K562 (cell line): ENCODE measurements around the gene FOXD2. TPM values are rescaled to one million over a fixed set of nuclear protein-coding genes. Genes with fewer than 3 reads are reported as not detected.
A peak's percentile ranks its signal among the peaks of the same experiment; 100 is the strongest.

Experiments used
- ATAC-seq: fragments of 200-7000 bp; cut with Tn5 transposase; 3 replicates; pipeline ENCODE4 v1.9.1; 2020; ENCODE audit warnings: moderate library complexity
- BruUV-seq: library from RNA; stranded (reverse); fragments of 400-500 nt; replicated peaks from 2 replicates; lab custom pipeline; 2021; lab: Mats Ljungman, UMichigan
- CTCF ChIA-PET: fragments of 300-600 bp; formaldehyde crosslinking; extraction: SDS; loops from one replicate; lab custom pipeline; 2021; ENCODE audit warnings: low intra/inter-chr PET ratio; lab: Yijun Ruan, JAX
- POLR2A ChIA-PET: fragments of 300-600, 350-650 bp; sonication (Branson Sonifier 250); formaldehyde crosslinking; extraction: SDS; loops from one replicate; lab custom pipeline; 2021; ENCODE audit warnings: antibody characterized with exemption, inconsistent platforms; lab: Yijun Ruan, JAX
- DNase-seq, 4 experiments: peaks; one replicate each; pipeline versions ENCODE4 v3.0.0 to v3.0.0-alpha.2; 2011 to 2018; ENCODE audit warnings: low spot score in 3 of 4, mixed read lengths in 3 of 4; ENCODE audit errors: extremely low read depth in 1 of 4
- FAIRE-seq: peaks from 2 replicates; lab custom pipeline; 2011; peaks lifted over from hg19 to GRCh38; lab: Jason Lieb, UNC
- H2AFZ ChIP-seq: 2 replicates; pipeline ENCODE4 v1.6.0; 2011; ENCODE audit warnings: low read depth, low read length, control low read depth, inconsistent platforms
- H3K27ac ChIP-seq: fragments of 200-600 bp; 3 replicates; pipeline ENCODE4 v1.8.0; 2011; ENCODE audit warnings: low read depth, mild to moderate bottlenecking, control low read depth, inconsistent platforms, low read length, moderate library complexity, mixed read lengths; ENCODE audit errors: extremely low read depth
- H3K27me3 ChIP-seq, 2 experiments: fragments of 300-600 bp in 1 of 2; 2 replicates in 1 of 2; 3 replicates in 1 of 2; pipeline versions ENCODE4 v1.6.0 to v1.8.0; 2011; ENCODE audit warnings: inconsistent platforms in 2 of 2, low read length in 2 of 2, mild to moderate bottlenecking in 1 of 2, mixed read lengths in 1 of 2, moderate library complexity in 1 of 2; ENCODE audit not compliant: control insufficient read depth in 2 of 2, insufficient read depth in 2 of 2
- H3K36me3 ChIP-seq: fragments of 300-600 bp; 3 replicates; pipeline ENCODE4 v1.8.0; 2011; ENCODE audit warnings: mild to moderate bottlenecking, low read length, inconsistent platforms; ENCODE audit not compliant: control insufficient read depth, insufficient read depth
- H3K4me1 ChIP-seq, 2 experiments: fragments of 200-600 bp in 1 of 2; replicated peaks in 1 of 2; 2 replicates in 1 of 2; 3 replicates in 1 of 2; pipeline versions ENCODE4 v1.5.1 to v1.8.0; 2011; ENCODE audit warnings: inconsistent platforms in 2 of 2, low read length in 2 of 2, mild to moderate bottlenecking in 1 of 2, mixed read lengths in 1 of 2, moderate library complexity in 1 of 2; ENCODE audit not compliant: control insufficient read depth in 2 of 2, insufficient read depth in 2 of 2
- H3K4me2 ChIP-seq: 2 replicates; pipeline ENCODE4 v1.6.1; 2011; ENCODE audit warnings: low read length, control low read depth, inconsistent platforms, mixed read lengths; ENCODE audit not compliant: insufficient read depth
- H3K4me3 ChIP-seq: fragments of 200-600 bp; sonication (generic), shearing (Covaris generic); 2 replicates; pipeline ENCODE4 v1.5.1; 2016; ENCODE audit warnings: control low read depth, inconsistent platforms
- H3K79me2 ChIP-seq: fragments of 200-600 bp; 3 replicates; pipeline ENCODE4 v1.8.0; 2011; ENCODE audit warnings: low read length, inconsistent platforms; ENCODE audit not compliant: control insufficient read depth, insufficient read depth
- H3K9ac ChIP-seq, 2 experiments: 2 replicates each; pipeline versions ENCODE4 v1.6.0 to v1.6.1; 2011; ENCODE audit warnings: low read depth in 2 of 2, low read length in 2 of 2, control low read depth in 1 of 2, inconsistent platforms in 1 of 2, mild to moderate bottlenecking in 1 of 2, mixed read lengths in 1 of 2; ENCODE audit not compliant: insufficient read depth in 1 of 2
- H3K9me1 ChIP-seq: one replicate; pipeline ENCODE4 v1.6.0; 2011; ENCODE audit warnings: inconsistent platforms, mild to moderate bottlenecking, low read length, moderate library complexity; ENCODE audit not compliant: control insufficient read depth, insufficient read depth
- H3K9me3 ChIP-seq: replicated peaks from 2 replicates; pipeline ENCODE4 v1.5.1; 2011; ENCODE audit warnings: low read depth, low read length, inconsistent platforms; ENCODE audit not compliant: control insufficient read depth, insufficient read depth
- H4K20me1 ChIP-seq: replicated peaks from 2 replicates; pipeline ENCODE4 v1.6.1; 2011; ENCODE audit warnings: low read length, inconsistent platforms, mixed read lengths; ENCODE audit not compliant: control insufficient read depth, insufficient read depth
- BCLAF1 ChIP-seq, 2 experiments: fragments of 450-650 bp in 1 of 2; IDR thresholded peaks; 2 replicates each; pipeline ENCODE4 v1.6.1; 2011 to 2017; ENCODE audit warnings: low read depth in 2 of 2, antibody characterized with exemption in 1 of 2, borderline replicate concordance in 1 of 2, low read length in 1 of 2, mild to moderate bottlenecking in 1 of 2, mixed read lengths in 1 of 2; ENCODE audit not compliant: control insufficient read depth in 1 of 2
- CBFA2T2 ChIP-seq: fragments of 450-650 bp; conservative IDR thresholded peaks from 2 replicates; pipeline ENCODE4 v1.6.1; 2017; ENCODE audit warnings: mild to moderate bottlenecking
- ETV5 ChIP-seq: sonication (generic); formaldehyde crosslinking; IDR thresholded peaks from 2 replicates; pipeline ENCODE4 v1.4.0; 2020; ENCODE audit warnings: low read depth, mild to moderate bottlenecking, missing genetic modification reagents
- FOXK1 ChIP-seq: sonication (generic); formaldehyde crosslinking; IDR thresholded peaks from 2 replicates; pipeline ENCODE4 v1.8.0; 2022; ENCODE audit warnings: missing genetic modification reagents, mild to moderate bottlenecking, borderline replicate concordance
- RHOXF2B ChIP-seq: fragments of 250-450 bp; sonication (Bioruptor Pico); conservative IDR thresholded peaks from 2 replicates; pipeline ENCODE4 v1.5.1; 2021
- TAL1 ChIP-seq: fragments of 450-650 bp; IDR thresholded peaks from 2 replicates; pipeline ENCODE4 v1.6.1; 2016; ENCODE audit warnings: mild to moderate bottlenecking
- WHSC1 ChIP-seq: IDR thresholded peaks from one replicate; pipeline ENCODE4 v1.6.1; 2012; ENCODE audit warnings: low read length, control low read depth, inconsistent platforms
- ZNF717 ChIP-seq: fragments of 250-450 bp; sonication (Bioruptor Pico); IDR thresholded peaks from 2 replicates; pipeline ENCODE4 v1.5.0; 2021
- WGBS: fragments of 100-300 bp; shearing (Covaris generic); methylation state at CpG from one replicate; pipeline ENCODE4 v1.1.6; 2016; ENCODE audit warnings: low coverage, mixed read lengths; ENCODE audit not compliant: insufficient coverage; ENCODE audit errors: missing lambda C conversion rate; 5-methylcytosine and 5-hydroxymethylcytosine counted together
- in situ Hi-C: fragments of 300-500 bp; cut with MboI; formaldehyde crosslinking; loops from 4 replicates; pipeline ENCODE4 v1.15.0; 2018; ENCODE audit warnings: inconsistent platforms, mixed read lengths
- intact Hi-C: fragments of 100-400 bp; cut with micrococcal nuclease; formaldehyde crosslinking; loops from 2 replicates; pipeline ENCODE4 v1.14.2; 2022
- polyA plus RNA-seq, 8 experiments: library from polyadenylated mRNA; depleted of rRNA in 4 of 8; stranded (reverse) in 5 of 8; unstranded in 3 of 8; fragments of >200 nt; fragmentation: Nextera tagmentation in 2 of 8; fragmentation: Illumina TruSeq in 1 of 8; extraction: Ambion mirVana in 2 of 8; extraction: Trizol in 1 of 8; gene quantifications; 2 replicates each; pipeline versions ENCODE4 v1.2.1 to v1.2.3, GENCODE V29; 2011 to 2014; ENCODE audit warnings: inconsistent platforms in 1 of 8, missing spikeins in 1 of 8
- total RNA-seq, 7 experiments: library from RNA; depleted of rRNA in 6 of 7; stranded (reverse); fragments of >200 nt in 6 of 7; fragmentation: Illumina TruSeq in 2 of 7; extraction: Trizol in 2 of 7; gene quantifications; 2 replicates each; pipeline versions ENCODE4 v1.2.1 to v1.2.3, GENCODE V29; 2011 to 2021; ENCODE audit warnings: low replicate concordance in 1 of 7

Gene FOXD2
- total and polyA plus RNA-seq, 9 of the 15 experiments (the other 6 are each of a cell fraction or from before 2014, with no cell fraction given) = 0.06 to 1.2 (median 0.22) TPM

GRCh38 chr1:47469910-47470309 lies 32.1 kb downstream of the FOXD2 start (continued):
- no peak for TF ChIP-seq FOXK1 (CRISPR knock-in tag)
- no peak for TF ChIP-seq RHOXF2B (CRISPR knock-in tag)
- TF ChIP-seq CBFA2T2 = peak; percentile 21; the same call in 1 of the 2 replicates
- TF ChIP-seq TAL1 = 0 out of 2 replicates have a peak, but pooled peaks have one; percentile 9
- no peak for TF ChIP-seq ETV5

- DNase-seq = no peak
These were observed 33.3 kb downstream of the FOXD2 start for GRCh38 chr1:47471163-47471562.

More at GRCh38 chr1:47471163-47471562, 33.3 kb downstream of the FOXD2 start:
- H3K36me3 ChIP-seq = no peaks in the 10 kb centered on the region
- no peak for FAIRE-seq
- H2AFZ ChIP-seq = no peak overlapping the region
- H3K27me3 ChIP-seq = peaks cover 2 to 13% of the 10 kb centered on the region in 2 experiments; a peak in 2 of 5 replicates
- ChIA-PET CTCF (no interaction called here), POLR2A (no interaction called here)
- H3K9me1 ChIP-seq = no peaks in the 10 kb centered on the region
- H4K20me1 ChIP-seq = peaks cover 9% of the 10 kb centered on the region
- no peak overlapping the region for H3K27ac ChIP-seq
- H3K79me2 ChIP-seq = no peaks in the 10 kb centered on the region
- H3K4me2 ChIP-seq = no peak overlapping the region
- no peak overlapping the region for H3K9ac ChIP-seq
- intact Hi-C loops (no loop called here), in situ Hi-C loops (no loop called here)
- 2% methylated on average over 5 of the region's 5 CpGs for WGBS
- BruUV-seq = no TSS peak
- ATAC-seq = no peak
- TF ChIP-seq BCLAF1 (IDR thresholded peaks at IDR 0.05; ENCODE audit: borderline replicate concordance in 1 of 2, control insufficient read depth in 1 of 2, low read depth in 2 of 2, low read length in 1 of 2) (no peak), ZNF717 (CRISPR knock-in tag) (no peak), WHSC1 (no peak)
- H3K9me3 ChIP-seq = no peaks in the 10 kb centered on the region
- H3K4me3 ChIP-seq = no peak overlapping the region
- H3K4me1 ChIP-seq = peaks cover 2 to 6% of the 10 kb centered on the region in 2 experiments; a peak in 2 of 5 replicates
